ENCODE data around the gene PHF12.

PHF12 gene

GRCh38 chr17:28901866-28902818 is 49.2 kb downstream of the PHF12 start:
- TF ChIP-seq, protein P1, sequence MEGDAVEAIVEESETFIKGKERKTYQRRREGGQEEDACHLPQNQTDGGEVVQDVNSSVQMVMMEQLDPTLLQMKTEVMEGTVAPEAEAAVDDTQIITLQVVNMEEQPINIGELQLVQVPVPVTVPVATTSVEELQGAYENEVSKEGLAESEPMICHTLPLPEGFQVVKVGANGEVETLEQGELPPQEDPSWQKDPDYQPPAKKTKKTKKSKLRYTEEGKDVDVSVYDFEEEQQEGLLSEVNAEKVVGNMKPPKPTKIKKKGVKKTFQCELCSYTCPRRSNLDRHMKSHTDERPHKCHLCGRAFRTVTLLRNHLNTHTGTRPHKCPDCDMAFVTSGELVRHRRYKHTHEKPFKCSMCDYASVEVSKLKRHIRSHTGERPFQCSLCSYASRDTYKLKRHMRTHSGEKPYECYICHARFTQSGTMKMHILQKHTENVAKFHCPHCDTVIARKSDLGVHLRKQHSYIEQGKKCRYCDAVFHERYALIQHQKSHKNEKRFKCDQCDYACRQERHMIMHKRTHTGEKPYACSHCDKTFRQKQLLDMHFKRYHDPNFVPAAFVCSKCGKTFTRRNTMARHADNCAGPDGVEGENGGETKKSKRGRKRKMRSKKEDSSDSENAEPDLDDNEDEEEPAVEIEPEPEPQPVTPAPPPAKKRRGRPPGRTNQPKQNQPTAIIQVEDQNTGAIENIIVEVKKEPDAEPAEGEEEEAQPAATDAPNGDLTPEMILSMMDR (IDR thresholded peaks at IDR 0.05), result no peak

- TF ChIP-seq, protein P1 (IDR thresholded peaks at IDR 0.05), result no peak
These were observed 50.2 kb downstream of the PHF12 start for GRCh38 chr17:28900986-28901726.

DNA sequence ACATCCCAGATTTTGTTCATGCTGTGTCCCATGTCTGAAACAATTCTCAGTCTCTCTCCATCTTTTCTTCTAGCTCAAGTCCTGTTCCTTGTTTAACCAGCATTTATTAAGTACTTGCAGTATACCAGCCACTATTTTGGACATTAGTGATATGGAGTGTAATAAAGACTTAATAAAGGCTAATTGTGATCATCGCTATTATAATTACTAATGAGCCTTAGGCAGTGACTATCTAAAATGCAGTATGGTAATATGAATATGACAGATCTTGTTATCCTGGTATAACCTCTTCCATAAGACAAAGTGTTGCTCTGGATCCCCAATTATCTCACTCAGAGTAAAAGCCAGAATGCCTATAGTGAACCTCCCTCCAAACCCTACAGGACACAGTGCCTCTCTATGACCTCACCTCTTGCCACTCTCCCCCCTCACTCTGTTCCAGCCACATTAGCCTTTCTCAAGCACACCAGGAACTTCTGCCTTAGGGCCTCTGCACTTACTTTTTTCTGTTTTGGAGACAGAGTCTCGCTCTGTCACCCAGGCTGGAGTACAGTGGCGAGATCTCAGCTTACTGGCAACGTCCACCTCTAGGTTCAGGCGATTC is 52.0 kb downstream of the PHF12 start:
- TF ChIP-seq, protein P1 (IDR thresholded peaks at IDR 0.05), result no peak

DNA sequence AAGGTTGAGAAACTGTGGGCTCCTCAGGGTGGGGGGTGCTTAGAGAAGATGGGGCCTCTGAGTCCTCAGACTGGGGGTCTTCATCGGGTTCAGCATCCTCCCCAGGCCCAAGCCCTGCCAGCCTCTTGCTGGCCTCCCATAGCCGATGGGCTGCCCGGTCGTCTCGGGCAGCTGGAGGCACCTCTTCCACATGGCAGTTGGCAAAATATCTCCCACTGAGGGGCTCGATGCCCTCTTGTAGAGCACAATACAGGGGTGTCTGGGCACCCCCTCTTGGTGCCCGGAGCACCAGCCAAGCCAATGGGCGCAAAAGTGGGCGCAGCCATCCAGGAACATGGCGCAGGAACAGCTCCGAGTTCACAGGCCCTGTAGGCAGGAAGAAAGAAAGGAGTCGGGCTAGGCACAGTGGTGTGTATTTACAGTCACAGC is 52.8 kb downstream of the PHF12 start:
- TF ChIP-seq, protein P1 (IDR thresholded peaks at IDR 0.05), result no peak

DNA sequence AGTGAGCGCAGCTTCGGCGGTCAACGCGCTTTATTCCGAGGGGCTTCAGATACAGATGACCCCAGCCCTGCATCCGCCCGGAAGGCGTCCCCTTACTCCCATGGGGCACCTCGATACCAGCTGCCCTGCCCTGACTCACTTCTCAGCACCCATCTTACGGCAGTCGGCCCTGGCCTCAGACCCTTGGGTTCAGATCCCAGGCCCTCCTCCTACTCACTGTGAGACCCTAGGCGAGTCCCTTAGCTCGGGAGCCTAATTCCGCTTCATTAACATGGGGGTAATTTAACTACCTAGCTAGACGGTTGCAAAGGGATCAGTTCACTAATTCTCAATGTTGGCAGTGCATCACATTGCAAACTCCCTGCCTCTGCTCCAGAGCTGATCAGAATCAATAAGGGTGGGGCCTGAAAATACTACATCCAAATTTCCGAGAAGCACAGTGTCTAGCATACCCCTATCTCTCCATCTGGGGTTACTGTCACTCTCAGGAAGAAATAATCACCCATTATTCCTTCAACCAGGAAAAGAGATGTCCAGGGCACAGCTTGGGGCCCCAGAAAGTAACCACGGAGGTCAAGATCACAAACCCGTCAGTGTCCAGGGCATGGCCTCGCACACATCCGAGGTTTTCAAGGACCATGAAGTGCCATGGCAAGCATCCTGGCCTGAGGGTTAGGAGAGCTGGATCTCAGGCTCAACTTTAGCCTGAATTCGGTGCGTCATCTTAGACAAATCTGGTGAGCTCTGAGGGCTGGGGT is 53.4 kb downstream of the PHF12 start:
- TF ChIP-seq, protein P1 (IDR thresholded peaks at IDR 0.05), result no peak

DNA sequence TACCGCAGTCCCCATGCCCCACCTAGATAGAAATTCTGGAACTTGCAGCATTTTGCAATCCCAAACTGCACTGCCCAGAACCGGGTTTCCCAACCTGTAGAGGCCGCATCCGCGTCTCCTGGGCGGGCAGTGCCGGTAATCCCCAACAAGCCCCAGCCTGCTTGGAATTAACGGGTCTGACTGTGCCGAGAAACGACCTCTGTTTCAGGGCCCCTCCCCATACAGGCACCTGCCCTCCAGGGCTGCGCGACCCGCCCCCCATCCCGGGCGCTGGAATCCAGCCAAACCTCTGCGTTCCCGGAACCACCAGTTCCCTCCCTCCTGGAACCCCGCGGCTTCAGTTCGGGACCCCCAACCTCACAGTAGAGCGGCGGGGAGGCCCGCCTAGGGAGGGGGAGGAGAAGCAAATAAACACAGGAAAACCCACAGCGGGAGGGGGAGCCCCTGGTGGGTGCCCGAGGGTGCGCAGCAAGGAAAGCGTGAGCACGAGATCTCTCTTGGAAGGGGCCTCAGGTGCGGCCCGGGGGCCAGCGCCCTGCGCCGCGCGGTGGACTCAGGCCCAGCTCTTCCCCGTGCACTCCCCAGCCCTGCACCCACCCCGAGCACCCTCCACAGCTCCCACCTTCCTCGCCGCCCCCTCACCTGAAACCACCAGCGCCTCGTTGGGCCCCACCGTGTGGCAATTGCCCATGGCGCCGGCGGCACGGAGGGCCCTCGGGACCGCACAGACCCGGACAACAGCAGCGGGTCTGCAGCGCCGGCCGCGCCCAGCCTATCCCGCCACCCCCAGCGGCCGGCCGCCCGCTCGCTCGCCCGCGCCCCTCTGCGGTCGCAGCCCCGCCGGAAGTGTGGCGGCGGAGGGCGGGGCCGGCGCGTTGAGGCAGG is 54.2 kb downstream of the PHF12 start, which contains the start of gene FLOT2:
Gene FLOT2, minus strand, starts transcription at position 850 of the 885 bp plus-strand sequence. Its CDS starts 159 bp downstream, at position 691.
- TF ChIP-seq, protein P1 (IDR thresholded peaks at IDR 0.05), result peak; percentile 41; the same call in 1 of the 2 replicates

Data from LNCAP (cell line).